ENCODE data around the gene SLC38A3. TPM values are rescaled to one million over a fixed set of nuclear protein-coding genes. Genes with fewer than 3 reads are reported as not detected.

SLC38A3 gene
- total RNA-seq, 4 donors from 2014 or later = not detected

DNA sequence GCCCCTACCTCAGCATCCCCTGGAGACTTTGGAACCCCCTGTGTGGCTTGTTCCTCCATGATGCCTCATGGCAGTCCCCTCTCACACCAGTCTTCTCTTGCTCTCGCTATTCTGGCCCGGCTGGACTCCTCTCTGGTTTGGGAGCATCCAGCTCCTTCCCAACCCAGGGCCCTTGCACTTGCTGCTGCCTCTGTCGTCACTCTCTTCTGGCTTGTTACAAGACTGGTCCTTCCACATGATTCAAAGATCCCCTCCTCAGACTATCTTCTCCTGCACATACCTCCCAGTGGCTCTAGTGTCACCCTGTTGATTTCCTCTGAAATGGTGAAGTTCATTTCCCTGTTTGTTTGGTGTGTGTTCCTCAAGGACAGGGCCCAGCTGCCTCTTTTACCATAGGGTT is 24.4 kb downstream of the SLC38A3 start:
- intact Hi-C loops (cut with DNase I) = no loop called here
- H3K27ac ChIP-seq = peak overlapping the region; percentile 59 to 95 (median 90)
- H3K27me3 ChIP-seq = peaks cover 0 to 5% (median 0%) of the 10 kb centered on the region in 4 donors
- H3K9me3 ChIP-seq = no peaks in the 10 kb centered on the region
- TF ChIP-seq POLR2A (IDR thresholded peaks at IDR 0.05) (no peak), CTCF (IDR thresholded peaks at IDR 0.05) (no peak)
- no peak overlapping the region for H3K4me3 ChIP-seq
- H3K4me1 ChIP-seq = peaks cover 24 to 57% (median 30%) of the 10 kb centered on the region in 3 donors
- 85 to 93% methylated on average over 3 of the region's 3 CpGs for WGBS, 2 donors
- no peaks in the 10 kb centered on the region for H3K36me3 ChIP-seq
- no peak for DNase-seq

DNA sequence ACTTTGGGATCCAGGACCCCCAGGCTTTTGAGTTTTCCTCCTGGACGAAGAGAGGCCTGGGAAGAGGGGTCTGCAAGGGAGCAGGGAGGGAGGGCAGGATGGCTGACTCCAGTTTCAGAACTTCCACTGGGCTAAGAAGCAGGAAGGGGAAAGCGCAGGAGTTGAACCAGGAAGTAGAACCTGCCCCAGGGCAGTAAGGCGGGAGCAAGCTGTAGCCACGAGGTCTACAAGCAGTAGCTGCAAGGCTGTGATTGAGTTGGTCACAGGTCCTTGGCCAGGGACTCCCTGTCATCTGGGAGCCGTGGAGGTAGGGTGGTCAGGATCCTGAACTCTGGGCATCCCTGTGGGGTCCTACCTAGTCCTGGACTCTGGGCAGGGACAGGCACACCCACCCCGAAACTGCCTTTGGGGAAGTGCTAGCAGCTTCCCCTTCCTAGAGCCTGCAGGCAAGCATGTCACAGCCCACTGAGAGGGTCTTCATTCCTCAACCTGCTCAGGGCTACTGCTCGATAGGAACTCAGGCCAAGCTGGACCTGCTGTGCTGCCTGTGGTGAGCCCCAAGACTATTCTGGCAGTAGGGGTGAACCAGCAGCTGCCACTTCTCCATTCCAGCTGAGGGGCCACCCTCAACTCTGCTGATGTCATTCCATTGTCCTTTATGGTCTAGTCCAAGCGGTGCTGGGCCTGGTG is 25.2 kb downstream of the SLC38A3 start:
- H3K4me1 ChIP-seq = peaks cover 24 to 64% (median 36%) of the 10 kb centered on the region in 3 donors
- intact Hi-C loops (cut with DNase I) = no loop called here

DNA sequence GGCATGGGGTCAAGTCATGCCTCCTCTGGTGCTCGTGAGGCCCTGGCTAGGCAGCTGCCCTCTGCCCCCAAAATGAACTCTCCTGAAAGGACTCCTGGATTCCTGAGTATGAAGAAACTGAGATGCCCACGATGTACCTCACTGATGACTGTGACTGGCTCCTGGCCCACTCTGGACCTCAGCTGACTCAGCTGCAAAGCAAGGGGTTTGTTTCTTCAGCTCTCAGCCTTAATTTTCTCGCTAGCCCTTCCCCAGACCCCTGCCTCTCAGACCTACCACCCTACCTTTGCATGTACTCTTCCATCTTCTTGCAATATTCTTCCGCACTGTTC is 25.7 kb downstream of the SLC38A3 start:
- DNase-seq = no peak
- H3K4me1 ChIP-seq = peaks cover 24 to 64% (median 38%) of the 10 kb centered on the region in 3 donors
- no peaks in the 10 kb centered on the region for H3K9me3 ChIP-seq
- no peaks in the 10 kb centered on the region for H3K27me3 ChIP-seq
- WGBS, 2 donors = 82 to 91% methylated on average over 3 to 4 of the region's 4 CpGs
- TF ChIP-seq POLR2A (IDR thresholded peaks at IDR 0.05) (no peak), CTCF (IDR thresholded peaks at IDR 0.05) (no peak)
- H3K36me3 ChIP-seq = no peaks in the 10 kb centered on the region
- no peak overlapping the region for H3K4me3 ChIP-seq
- intact Hi-C loops (cut with DNase I) = no loop called here
- H3K27ac ChIP-seq = peak overlapping the region in 3 of 4 donors; percentile 59 to 94 (median 86)

More for the DNA sequence above, 25.2 kb downstream of the SLC38A3 start:
- Histone ChIP-seq H3K9me3 (no peaks in the 10 kb centered on the region), H3K27ac (peak overlapping the region; percentile 59 to 95 (median 90)), H3K27me3 (no peaks in the 10 kb centered on the region), H3K36me3 (no peaks in the 10 kb centered on the region), H3K4me3 (no peak overlapping the region)
- TF ChIP-seq CTCF (IDR thresholded peaks at IDR 0.05) = no peak
- no peak for TF ChIP-seq POLR2A (IDR thresholded peaks at IDR 0.05)
- 37 to 67% methylated on average over 4 to 7 of the region's 8 CpGs for WGBS, 2 donors
- DNase-seq = no peak

DNA sequence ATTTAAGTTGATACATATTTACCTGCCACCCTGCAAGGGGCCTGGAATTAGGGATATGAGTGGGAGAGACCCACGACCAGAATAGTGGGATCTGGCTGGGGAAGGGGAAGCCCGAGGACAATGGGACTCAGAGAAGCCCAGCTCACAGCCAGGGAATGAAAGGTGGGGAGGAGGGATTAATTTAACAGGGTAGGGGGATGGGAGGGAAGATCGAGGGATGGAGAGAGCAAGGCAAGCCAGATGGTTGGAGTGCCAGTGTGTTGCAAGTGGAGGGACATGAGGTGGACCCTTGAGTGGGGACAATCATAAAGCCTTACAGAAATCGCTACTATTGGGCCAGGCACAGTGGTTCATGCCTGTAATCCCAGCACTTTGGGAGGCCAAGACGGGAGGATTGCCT is 26.5 kb downstream of the SLC38A3 start:
- H3K9me3 ChIP-seq = no peaks in the 10 kb centered on the region
- no peaks in the 10 kb centered on the region for H3K27me3 ChIP-seq
- TF ChIP-seq POLR2A (IDR thresholded peaks at IDR 0.05) (no peak), CTCF (IDR thresholded peaks at IDR 0.05) (no peak)
- H3K27ac ChIP-seq = no peak overlapping the region
- peaks cover 21 to 59% (median 33%) of the 10 kb centered on the region in 3 donors for H3K4me1 ChIP-seq
- no peak for DNase-seq
- 70 to 73% methylated on average over 5 of the region's 5 CpGs for WGBS, 2 donors
- no peak overlapping the region for H3K4me3 ChIP-seq
- no peaks in the 10 kb centered on the region for H3K36me3 ChIP-seq
- intact Hi-C loops (cut with DNase I) = no loop called here

GRCh38 chr3:50232303-50232702 is 27.2 kb downstream of the SLC38A3 start:
- WGBS, 2 donors = 76% methylated on average over 3 of the region's 3 CpGs
- H3K36me3 ChIP-seq = no peaks in the 10 kb centered on the region
- H3K27me3 ChIP-seq = no peaks in the 10 kb centered on the region
- no peaks in the 10 kb centered on the region for H3K9me3 ChIP-seq
- peaks cover 21 to 59% (median 27%) of the 10 kb centered on the region in 3 donors for H3K4me1 ChIP-seq
- H3K4me3 ChIP-seq = no peak overlapping the region
- TF ChIP-seq CTCF (IDR thresholded peaks at IDR 0.05) (no peak), POLR2A (IDR thresholded peaks at IDR 0.05) (no peak)
- no peak overlapping the region for H3K27ac ChIP-seq
- DNase-seq = no peak
- intact Hi-C loops (cut with DNase I) = no loop called here

Data from esophagus squamous epithelium (tissue), 5 donors.